Cardiac septum (tissue), 1 donor: ENCODE measurements around the gene IGF2R. TPM values are rescaled to one million over a fixed set of nuclear protein-coding genes. Genes with fewer than 3 reads are reported as not detected.

Experiments
- DNase-seq: peaks from one replicate; pipeline ENCODE4 v3.0.0-alpha.2; 2020; ENCODE audit warnings: low spot score
- intact Hi-C: fragments of 100-400 bp; cut with DNase I; formaldehyde crosslinking; loops from one replicate; pipeline ENCODE4 v1.14.0; 2022
- total RNA-seq: library from RNA; stranded (reverse); fragmentation: NEBNext Ultra II Directional; extraction: Animal tissue kit (Norgen Biotek cat#: 25700); gene quantifications from one replicate; pipeline ENCODE4 v1.2.1, GENCODE V29; 2021
- donor health status: DM: no; HTN: no; CAD: no.

IGF2R gene
- total RNA-seq, 1 donor from 2014 or later: 54.6 TPM

- intact Hi-C loops: loop anchor here (5.0 kb wide), 1 partner anchor 35 kb away; no protein-coding TSS in a partner anchor
- DNase-seq: no peak
Measured at GRCh38 chr6:159972506-159973268, 3.8 kb downstream of the IGF2R start.

- intact Hi-C loops: loop anchor here (5.0 kb wide), 1 partner anchor 34 kb away; no protein-coding TSS in a partner anchor
- DNase-seq: no peak
Measured at GRCh38 chr6:159973406-159973805, 4.5 kb downstream of the IGF2R start.

GRCh38 chr6:159973951-159974350 lies 5.1 kb downstream of the IGF2R start:
- intact Hi-C loops: loop anchor here (5.0 kb wide), 1 partner anchor 33 kb away; no protein-coding TSS in a partner anchor
- DNase-seq: no peak

GRCh38 chr6:159974932-159975331 lies 6.0 kb downstream of the IGF2R start:
- intact Hi-C loops: loop anchor here (5.0 kb wide), 1 partner anchor 32 kb away; no protein-coding TSS in a partner anchor
- no peak for DNase-seq

GRCh38 chr6:159976686-159977254 lies 7.9 kb downstream of the IGF2R start:
- intact Hi-C loops: no loop called here
- DNase-seq: no peak

GRCh38 chr6:159977255-159977903 lies 8.5 kb downstream of the IGF2R start:
- intact Hi-C loops: no loop called here
- no peak for DNase-seq

GRCh38 chr6:159977904-159978268 lies 9.0 kb downstream of the IGF2R start:
- intact Hi-C loops: no loop called here
- no peak for DNase-seq

GRCh38 chr6:159978291-159979135 lies 9.6 kb downstream of the IGF2R start:
- intact Hi-C loops: no loop called here
- no peak for DNase-seq

GRCh38 chr6:159979136-159979874 lies 10.4 kb downstream of the IGF2R start:
- intact Hi-C loops: no loop called here
- DNase-seq: no peak

- no peak for DNase-seq
- intact Hi-C loops: loop anchor here (5.0 kb wide), 1 partner anchor 47 kb away; no protein-coding TSS in a partner anchor
Measured at GRCh38 chr6:159980474-159980873, 11.6 kb downstream of the IGF2R start.

- intact Hi-C loops: loop anchor here (5.0 kb wide), 1 partner anchor 46 kb away; no protein-coding TSS in a partner anchor
- DNase-seq: no peak
Measured at GRCh38 chr6:159981071-159981402, 12.2 kb downstream of the IGF2R start.

GRCh38 chr6:159981403-159982245 lies 12.7 kb downstream of the IGF2R start:
- DNase-seq: peak; percentile 85
- intact Hi-C loops: loop anchor here (5.0 kb wide), 1 partner anchor 46 kb away; no protein-coding TSS in a partner anchor

- DNase-seq: no peak
- intact Hi-C loops: loop anchor here (5.0 kb wide), 1 partner anchor 44 kb away; no protein-coding TSS in a partner anchor
Measured at GRCh38 chr6:159982731-159983506, 14.0 kb downstream of the IGF2R start.

- DNase-seq: no peak
Measured at GRCh38 chr6:159983641-159984080, 14.8 kb downstream of the IGF2R start.

GRCh38 chr6:159984268-159984786 lies 15.4 kb downstream of the IGF2R start:
- no peak for DNase-seq
- intact Hi-C loops: loop anchor here (5.0 kb wide), 1 partner anchor 43 kb away; no protein-coding TSS in a partner anchor

More at GRCh38 chr6:159983641-159984080, 14.8 kb downstream of the IGF2R start:
- intact Hi-C loops: loop anchor here (5.0 kb wide), 1 partner anchor 44 kb away; no protein-coding TSS in a partner anchor

GRCh38 chr6:159985296-159985945 lies 16.5 kb downstream of the IGF2R start:
- intact Hi-C loops: no loop called here
- DNase-seq: no peak
